ENCODE data around the gene SNX10.

SNX10 gene

DNA sequence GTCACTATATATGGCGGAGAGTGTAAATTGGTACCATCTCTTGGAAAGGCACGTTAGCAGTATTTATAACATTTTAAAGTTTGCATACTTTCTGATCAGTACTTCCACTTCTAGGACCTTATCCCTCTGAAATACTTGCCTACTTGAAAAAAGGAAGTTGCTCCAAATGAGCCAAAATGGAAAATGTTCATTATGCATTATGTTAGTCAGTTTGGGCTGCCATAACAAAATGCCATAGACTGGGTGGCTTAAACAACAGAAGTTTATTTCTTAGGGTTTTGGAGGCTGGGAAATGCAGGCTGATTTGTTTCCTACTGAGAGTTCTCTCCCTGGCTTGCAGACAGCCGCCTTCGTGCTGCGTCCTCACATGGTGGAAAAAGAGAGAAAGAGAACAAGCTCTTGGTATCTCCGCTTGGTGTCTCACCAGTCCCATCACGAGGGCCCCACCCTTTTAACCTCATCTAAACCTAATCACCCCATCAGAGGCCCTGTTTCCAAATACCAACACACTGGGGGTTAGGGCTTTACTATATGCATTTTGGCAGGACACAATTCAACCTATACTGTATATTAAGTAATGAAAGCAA, 6.9 kb downstream of the SNX10 start:
- DNase-seq (ENCODE audit: low read depth in 2 of 2): no peak

DNA sequence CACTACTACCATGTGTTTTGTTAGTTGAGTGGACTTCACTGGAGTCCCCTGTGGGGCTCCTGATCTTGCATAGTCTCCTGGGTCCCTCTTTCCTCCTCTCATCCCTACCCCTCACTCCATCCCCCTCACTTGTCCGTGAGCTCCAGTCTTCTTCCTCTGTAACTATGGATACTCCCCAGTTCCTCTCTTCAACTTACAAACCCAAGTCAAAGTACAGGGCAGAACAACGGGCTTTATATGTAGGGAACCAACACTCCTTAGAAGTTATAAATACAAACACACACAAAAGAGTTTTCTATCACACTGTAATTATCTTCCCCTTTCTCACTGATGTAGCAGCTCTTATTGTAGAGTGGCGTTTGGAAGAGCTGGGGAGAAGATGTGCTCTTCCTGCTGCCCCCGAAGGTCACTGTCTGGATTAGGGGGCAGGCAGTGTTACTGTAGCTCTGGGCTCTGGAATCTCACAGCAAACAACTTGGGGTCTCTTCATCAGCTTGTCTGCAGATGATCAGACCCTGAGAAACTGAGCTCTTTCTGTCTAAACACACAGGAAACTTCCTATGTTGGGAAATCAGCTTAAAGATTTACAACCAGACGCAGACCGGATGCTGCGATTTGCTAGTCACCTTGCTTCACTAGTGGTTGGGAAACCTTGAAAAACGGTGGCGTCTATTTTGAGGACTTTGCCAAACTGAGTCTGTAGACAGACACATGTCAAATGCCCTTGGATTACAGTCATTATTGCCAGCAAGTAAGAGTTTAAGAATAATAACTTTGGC, 13.6 kb downstream of the SNX10 start:
- DNase-seq (ENCODE audit: low read depth in 2 of 2): no peak

DNA sequence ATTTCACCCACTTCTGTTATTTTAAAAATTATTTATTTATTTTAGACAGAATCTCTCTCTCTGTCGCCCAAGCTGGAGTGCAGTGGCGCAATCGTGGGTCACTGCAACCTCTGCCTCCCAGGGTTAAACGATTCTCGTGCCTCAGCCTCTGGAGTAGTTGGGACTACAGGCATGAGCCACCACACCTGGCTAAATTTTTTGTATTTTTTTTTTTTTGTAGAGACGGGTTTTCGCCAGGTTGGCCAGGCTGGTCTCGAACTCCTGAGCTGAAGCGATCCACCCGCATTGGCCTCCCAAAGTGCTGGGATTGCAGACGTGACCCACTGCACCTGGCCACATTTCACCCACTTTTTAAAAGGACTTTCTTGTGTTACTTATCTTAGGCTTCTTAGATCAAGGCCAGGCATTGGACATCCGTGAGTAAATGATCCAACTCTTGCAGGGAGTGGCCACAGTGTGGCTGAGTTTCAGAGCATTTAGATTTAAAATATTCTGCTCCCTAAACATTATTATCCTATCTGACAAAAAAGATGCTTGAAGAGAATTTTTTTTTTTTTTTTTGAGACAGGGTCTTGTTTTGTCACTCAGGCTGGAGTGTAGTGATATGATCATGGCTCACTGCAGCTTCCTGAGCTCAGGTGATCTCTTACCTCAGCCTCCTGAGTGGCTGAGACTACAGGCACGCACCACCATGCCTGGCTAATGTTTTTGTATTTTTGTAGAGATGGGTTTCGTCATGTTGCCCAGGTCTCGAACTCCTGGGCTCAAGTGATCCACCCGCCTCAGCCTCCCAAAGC, 14.4 kb downstream of the SNX10 start:
- no peak for DNase-seq (ENCODE audit: low read depth in 2 of 2)

DNA sequence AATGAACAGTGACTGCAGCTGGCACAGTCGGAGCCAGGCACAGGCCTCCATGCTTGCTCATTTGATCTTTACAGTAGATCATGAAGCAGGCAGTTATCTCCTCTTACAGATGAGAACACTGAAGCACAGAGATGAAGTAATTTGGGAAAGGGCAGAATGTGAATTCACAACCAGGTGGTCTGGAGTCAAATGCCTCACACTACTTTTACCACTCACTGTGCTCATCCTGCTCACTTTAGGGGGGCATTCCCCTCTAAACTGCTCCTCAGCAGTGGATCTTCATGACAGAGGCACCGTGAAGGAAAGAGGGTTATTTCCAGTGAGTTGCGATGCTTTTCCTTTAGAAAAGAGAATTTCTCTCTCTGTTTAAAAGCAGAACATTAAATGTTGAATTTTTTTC, 15.1 kb downstream of the SNX10 start:
- no peak for DNase-seq (ENCODE audit: low read depth in 2 of 2)

DNA sequence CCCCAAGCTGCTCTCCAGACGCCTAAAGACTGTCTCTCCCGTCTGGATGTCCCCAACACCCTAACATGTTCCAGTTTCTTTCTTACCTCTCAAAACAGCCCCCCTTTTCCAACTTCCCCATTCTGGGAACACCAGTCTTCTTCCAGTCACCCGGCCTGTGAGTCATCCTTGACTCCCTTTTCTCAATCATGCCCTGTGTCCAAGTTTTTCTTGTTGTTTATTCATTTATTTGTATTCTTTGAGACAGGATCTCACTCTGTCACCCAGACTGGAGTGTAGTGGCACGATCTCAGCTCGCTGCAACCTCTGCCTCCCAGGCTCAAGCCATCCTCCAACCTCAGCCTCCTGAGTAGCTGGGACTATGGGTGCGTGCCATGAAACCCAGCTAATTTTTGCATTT, 15.6 kb downstream of the SNX10 start:
- DNase-seq (ENCODE audit: low read depth in 2 of 2): no peak

DNA sequence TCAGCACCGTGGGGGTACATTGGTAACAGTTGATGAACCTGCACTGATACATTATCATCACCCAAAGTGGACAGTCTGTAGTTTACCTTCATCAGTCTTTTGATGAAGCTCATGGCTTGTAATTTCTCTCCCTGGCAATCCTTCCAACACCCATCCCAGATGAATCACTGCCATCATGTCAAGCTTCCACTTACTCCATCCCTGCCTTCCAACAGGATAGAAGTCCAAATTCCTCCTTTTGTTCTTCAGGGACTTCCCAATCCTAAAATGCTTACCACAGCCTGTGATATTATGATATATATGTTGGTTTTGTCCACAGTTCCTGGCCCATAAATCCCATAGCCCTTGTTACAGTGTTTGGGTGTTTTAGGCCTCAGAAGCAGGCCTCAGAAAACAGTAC, 16.1 kb downstream of the SNX10 start:
- DNase-seq (ENCODE audit: low read depth in 2 of 2): no peak

DNA sequence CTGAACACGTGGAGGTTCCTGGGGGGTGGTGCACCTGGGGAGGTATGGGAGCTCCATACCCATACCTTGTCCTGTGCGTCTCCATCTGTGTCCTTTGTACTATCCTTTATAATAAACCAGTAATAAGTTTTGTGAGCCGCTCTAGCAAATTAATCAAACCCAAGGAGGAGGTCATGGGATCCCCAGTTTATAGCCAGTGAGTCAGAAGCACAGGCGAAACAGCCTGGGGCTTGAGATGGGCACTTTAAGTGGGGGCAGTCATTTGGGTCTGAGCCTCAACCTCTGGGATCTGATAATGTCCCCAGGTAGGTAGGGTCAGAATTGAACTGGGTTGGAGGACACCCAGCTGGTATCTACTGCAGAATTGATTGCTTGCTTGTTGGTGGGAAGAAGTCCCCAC, 16.9 kb downstream of the SNX10 start:
- no peak for DNase-seq (ENCODE audit: low read depth in 2 of 2)

DNA sequence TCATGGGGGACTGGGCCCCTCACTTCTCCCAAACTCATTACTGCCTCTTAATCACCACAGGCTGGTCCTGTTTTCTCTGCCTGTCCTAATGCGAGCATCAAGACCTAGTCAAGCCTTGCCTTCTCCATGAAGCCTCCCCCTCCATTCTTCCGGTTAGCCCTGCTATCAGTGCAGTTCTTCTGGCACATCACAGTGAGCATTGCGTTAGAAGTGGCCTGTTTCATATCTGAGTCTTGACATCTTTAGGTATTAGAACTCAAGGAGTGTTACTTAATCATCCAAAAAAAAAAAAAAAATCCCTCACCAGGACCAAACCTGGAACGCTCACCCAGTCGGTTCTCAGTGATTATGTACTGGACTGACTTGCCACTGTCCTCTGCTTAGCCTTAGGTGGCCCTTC, 17.4 kb downstream of the SNX10 start:
- no peak for DNase-seq (ENCODE audit: low read depth in 2 of 2)

DNA sequence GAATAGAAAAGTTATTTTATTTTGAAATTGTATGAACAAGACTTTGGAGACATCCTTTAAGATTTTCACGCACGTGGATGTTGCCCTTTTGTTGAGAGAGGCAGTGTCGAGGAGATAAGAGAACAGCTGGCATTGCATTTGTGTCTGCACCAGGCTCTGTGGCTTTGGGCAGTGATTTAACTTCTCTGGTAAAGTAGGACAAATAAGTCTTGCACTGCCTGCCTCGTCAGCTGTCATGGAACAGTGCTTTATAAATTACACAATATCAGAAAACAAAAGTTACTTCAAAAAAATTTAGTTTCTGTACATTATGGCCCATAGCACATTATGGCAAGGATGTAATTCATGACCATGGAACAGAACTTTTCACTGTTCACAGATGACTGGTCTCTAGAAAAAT, 20.1 kb downstream of the SNX10 start:
- DNase-seq (ENCODE audit: low read depth in 2 of 2): no peak

DNA sequence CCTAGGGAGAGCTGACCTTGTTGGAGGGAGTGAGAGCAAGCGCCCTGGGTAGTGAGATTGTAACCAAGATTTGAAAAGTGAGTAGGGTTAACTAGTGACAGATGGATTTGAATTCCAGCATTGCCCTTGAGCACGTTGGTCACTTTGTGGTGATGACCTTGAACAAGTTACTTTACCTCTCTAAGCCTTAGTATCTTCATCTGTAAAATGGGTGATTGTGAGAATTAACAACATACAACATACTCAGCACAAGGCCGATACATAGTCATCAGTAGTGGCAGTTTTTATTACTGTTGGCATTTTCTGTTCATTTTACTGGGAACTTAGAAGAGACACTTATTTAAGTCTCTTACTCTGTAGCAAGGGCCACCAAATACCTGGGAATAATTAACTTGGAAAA, 25.5 kb downstream of the SNX10 start:
- DNase-seq (ENCODE audit: low read depth in 2 of 2): no peak

DNA sequence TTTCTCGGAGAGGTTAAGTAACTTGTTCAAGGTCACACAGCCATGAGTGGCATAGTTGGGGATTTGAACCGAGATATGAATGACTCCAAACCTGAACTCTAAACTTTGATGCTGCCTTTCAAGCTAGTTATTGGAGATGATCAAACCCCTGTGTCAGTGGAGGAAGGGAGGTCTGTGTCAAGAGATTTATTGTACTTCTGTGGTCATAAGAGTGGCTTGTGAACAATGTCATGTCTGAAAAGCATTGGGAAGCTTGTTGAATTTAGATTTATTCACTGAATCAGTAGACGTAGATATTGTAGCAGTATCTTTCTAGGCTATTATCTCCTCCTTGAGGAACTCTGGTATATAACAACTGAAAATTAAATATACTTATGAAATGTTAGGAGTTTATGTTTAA, 27.3 kb downstream of the SNX10 start:
- DNase-seq (ENCODE audit: low read depth in 2 of 2): no peak

DNA sequence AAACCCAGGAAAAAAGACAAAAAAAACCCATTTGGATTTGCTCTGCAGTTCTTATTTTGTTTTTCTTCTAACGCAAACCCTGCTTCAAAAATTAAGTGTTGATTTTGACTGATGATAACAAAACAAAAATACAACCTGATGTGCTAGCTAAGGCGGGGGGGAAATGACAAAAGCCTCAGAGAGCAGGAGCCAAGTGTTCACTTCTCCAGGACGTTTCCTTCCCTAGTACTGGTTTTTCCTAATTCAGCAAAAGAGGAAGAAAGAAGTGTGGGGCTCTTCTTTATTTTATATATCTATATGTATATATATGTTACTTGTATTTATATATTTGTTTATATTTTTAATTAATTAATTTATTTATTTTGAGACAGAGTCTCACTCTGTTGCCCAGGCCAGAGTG, 28.0 kb downstream of the SNX10 start:
- no peak for DNase-seq (ENCODE audit: low read depth in 2 of 2)

DNA sequence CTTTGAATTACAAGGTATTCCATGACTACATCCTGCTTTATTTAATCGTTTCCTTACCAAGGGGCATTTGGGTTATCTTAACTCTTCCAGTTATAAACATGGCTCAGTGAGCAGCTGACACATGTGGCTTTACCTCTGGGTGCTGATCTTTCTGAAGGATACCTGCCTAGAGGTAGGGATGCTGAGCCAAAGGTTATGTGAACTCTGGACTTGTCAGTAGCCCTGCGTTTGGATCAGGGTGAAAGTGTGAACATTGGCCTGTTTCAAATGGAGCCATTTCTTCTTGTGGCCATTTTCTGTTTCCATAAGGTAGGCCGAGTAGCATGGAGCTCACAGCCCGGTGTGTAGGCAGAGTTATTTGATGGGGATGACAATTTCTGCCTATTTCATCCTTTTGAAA, 29.2 kb downstream of the SNX10 start:
- DNase-seq (ENCODE audit: low read depth in 2 of 2): no peak

DNA sequence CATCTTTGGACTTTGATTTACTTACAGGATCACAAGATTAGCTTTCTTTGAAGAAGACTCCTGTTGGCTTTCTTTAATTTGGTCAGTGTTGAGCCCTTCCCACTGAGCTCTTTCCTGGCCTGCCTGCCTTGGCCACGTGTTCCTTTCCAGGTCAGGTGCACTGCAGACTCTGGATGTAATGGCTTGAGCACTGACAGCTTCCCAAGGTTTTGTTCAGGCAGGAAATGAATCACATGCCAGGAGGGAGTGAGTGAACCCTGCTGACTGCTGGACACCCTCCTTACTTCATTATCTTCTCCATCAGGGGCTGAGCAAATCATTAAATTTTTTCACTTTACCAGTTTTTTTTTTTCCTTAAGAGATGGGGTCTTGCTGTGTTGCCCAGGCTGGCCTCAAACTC, 29.8 kb downstream of the SNX10 start:
- DNase-seq (ENCODE audit: low read depth in 2 of 2): no peak

DNA sequence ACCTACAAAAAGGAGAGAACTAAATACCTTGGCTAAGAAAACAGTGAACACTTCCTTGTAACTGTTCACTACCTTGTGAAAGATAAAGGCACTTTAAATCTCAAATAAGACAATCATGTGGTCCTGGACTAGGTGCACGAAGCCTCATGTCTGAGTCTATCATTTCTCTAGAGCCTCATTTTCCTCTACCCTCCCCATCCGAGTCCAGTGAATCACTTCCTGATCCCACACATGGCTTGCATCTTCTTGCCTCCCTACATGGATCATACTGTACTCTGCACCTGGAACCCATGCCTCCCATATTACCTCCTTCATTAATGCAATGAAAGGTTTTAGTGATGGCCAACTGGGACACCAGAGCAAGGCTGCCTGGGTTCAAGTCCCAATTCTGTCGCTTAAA, 34.5 kb downstream of the SNX10 start:
- no peak for DNase-seq (ENCODE audit: low read depth in 2 of 2)

DNA sequence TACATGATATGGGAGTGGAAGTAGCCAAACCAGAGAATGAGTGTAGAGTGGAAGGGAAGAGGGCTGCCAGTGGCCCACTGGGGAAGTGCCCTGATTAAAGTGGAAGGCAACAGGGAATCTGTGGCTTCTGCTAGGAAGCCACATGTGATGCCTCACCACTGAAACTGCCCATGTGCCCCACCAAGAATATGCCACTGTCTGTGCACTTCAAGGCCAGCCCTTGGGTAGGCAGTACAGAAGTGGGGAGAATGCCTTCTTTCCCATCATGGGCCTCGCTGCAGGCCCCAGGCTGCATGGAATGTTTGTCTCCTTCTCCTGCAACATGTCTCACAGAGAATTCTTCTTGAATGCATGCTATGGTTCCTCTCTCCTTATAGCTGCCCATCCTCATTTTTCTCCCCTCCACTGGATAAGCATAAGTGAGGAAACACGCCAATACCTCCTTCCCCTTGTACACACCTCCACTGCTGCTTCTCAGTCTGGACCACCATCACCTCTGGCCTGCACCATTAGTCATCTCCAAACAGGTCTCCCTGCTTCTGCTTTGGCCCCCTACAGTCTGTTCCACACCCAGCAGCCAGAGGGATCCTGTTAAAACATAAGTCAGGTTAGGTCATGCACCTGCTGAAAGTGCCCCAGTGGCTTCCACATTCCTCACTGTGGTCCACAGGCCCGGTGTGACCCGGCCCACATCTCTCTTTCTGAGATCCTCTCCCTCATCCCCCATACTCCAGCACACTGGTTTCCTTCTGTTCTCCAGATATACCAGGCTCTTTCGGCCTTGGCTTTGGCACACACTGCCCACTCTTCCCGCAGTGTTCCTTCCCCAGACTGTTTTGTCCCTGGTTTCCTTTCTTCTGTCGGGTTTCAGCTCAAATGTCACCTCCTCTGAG, 37.1 kb downstream of the SNX10 start:
- no peak for DNase-seq (ENCODE audit: low read depth in 2 of 2)

DNA sequence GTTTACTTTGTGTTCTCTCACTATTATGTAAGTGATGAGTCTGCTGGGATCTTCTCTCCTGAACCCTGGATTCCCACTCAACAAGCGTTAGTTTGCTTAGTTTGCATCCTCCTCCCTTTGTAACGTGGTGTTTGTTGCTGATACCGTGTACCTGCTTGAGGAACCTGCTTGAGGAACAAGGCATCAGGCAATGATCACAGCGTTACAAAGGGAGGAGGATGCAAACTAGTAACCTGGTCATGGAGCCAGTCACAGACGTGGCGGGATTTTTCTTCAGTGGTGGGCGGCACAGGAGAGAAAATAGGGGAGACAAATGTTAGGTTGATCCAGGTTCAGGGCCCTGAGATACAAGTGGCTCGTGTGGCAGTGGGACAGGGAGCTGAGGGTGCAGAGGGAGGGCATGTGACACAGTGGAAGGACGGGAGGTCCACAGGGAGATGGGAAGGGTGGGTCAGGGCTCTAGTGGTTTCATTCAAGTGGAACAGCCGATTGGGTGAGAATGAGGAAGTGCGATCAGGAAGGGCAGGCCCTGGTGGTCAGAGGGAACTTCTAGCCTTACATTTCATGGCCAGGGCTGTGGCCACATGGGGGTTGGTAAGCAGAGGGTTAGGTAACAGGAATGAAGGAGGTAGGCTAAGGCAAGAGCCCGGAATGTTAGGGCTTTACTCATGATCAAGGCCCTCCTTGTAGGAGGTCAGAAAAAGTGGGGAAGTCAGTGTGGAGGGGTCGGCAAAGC, 38.0 kb downstream of the SNX10 start:
- DNase-seq (ENCODE audit: low read depth in 2 of 2): no peak

DNA sequence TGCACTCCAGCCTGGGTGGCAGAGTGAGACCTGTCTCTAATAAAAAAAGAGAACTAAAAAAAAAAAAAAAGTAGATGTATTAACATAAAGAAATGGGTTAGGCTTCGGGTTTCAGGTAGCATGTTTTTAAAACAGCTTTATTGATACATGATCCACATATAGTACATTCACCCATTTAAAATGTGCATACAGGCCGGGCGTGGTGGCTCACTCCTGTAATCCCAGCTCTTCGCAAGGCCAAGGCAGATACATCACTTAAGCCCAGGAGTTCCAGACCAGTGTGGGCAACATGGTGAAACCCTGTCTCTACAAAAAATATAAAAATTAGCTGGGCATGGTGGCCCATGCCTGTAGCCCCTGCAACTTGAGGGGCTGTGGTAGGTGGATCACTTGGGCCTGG, 39.5 kb downstream of the SNX10 start:
- DNase-seq (ENCODE audit: low read depth in 2 of 2): no peak

DNA sequence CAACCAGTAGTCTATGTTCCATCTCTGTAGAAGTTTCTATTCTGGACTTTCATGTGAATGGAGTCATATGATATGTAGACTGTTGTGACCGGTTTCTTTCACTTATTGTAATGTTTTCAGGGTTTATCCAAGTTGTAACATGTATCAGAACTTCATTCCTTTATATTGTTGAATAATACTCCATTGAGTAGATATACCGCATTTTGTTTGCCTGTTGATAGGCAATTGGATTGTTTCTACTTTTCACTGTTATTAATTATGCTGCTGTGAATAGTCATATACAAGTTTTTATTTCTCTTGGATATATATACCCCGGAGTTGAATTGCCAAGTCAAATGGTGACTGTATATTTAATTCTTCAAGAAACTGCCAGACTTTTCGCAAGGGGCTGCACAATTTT, 40.1 kb downstream of the SNX10 start:
- DNase-seq (ENCODE audit: low read depth in 2 of 2): no peak

DNA sequence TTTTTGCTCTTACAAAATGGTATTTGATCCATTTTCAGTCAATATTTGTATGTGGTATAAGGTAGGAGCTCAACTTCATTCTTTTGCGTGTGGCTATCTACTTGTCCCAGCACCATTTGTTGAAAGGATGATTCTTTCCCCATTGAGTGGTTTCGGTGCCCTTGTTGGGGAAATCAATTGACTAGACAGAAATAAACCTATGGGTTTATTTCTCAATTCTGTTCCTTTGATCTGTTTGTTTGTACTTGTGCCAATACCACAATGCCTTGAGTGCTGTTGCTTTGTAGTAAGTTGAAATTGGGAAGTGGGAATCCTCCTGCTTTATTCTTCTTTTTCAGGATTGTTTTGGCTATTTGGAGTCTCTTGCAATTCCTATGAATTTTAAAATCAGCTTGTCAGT, 41.0 kb downstream of the SNX10 start:
- DNase-seq (ENCODE audit: low read depth in 2 of 2): no peak

DNA sequence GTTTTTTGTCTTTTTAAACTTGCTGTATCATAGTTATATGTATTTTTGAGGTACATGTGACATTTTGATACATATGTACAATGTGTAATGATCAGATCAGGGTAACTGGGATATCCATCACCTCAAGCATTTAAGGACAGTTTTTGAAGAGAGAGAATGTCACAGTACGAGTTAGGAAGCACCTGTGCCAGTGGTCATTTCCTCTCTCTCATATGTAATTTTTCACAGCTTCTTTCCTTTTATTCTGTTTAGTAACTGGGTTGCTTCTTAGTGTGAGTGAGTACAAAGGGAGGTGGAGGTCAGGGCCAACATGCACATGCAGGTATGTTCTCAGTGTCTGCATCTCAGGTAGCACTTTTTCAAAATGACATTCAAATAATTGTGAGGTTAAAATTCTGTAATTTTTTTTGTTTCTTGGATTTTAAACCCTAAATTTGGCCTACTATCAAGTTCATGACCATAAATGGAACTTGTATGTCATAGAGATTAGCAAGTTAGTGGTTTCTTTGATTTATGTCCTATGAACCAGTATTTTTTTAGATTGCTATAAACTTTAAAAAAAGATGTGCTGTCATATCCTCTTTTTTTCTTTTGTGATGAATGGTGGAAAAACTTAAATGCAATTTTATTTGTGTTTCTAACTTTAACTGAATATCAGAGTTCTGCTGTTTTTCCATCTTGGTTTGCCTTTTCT, 42.7 kb downstream of the SNX10 start:
- DNase-seq (ENCODE audit: low read depth in 2 of 2): no peak

Measured in stimulated activated CD8-positive, alpha-beta memory T cell treated with anti-CD3 and anti-CD28 coated beads, Interleukin-15, amount 100 ng/mL, for 48 hours (primary cell).